ENCODE results near the gene REN. TPM values are rescaled to one million over a fixed set of nuclear protein-coding genes. Genes with fewer than 3 reads are reported as not detected.

Gene REN
- total RNA-seq, 1 experiment from 2014 or later, result 0.81 TPM

DNA sequence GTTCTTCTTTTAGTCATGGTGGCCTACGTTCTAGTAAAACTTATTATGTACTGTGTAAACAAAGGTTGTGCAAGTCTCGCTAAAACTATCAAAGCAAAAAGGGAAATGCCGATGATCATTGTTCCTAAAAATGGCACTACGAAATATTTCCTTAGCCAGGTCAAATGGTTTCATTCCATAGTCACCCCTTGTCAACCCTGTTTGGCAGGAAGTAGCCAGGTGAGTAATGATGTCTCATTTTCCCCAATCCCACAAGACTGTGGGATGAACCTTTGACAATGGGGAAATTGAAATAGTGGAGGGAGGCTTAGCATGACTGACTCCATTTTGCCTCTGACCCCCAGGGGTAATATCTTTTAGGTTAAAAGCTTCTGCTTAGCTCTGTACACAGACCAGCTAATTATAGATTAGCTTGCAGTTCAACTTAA, 5.6 kb upstream of the REN start:
- BruUV-seq (replicated peaks), result no TSS peak
- ChIA-PET CTCF (interaction anchor here (0.9 to 1.6 kb wide), 2 partner anchors 19 to 27 kb away, joined by 3 to 5 read pairs; no protein-coding TSS in a partner anchor), POLR2A (ENCODE audit: unreplicated experiment) (no interaction called here)
- H3K4me3 ChIP-seq, result no peak overlapping the region
- peak overlapping the region; percentile 88 for H3K27ac ChIP-seq
- H2AFZ ChIP-seq, result no peak overlapping the region
- peaks cover 24% of the 10 kb centered on the region for H3K9me3 ChIP-seq (ENCODE audit: insufficient read depth, low read depth)
- H3F3A ChIP-seq (ENCODE audit: insufficient read depth, low read depth), result peaks cover 22% of the 10 kb centered on the region
- peaks cover 53% of the 10 kb centered on the region for H3K4me1 ChIP-seq (replicated peaks; ENCODE audit: insufficient read depth)
- peaks cover 10% of the 10 kb centered on the region; the same call in 1 of the 2 replicates for H3K36me3 ChIP-seq (ENCODE audit: low read depth)
- no peaks in the 10 kb centered on the region for H3K27me3 ChIP-seq (ENCODE audit: insufficient read depth, low read depth)
- H3K4me2 ChIP-seq, result peak overlapping the region; percentile 58
- TF ChIP-seq, protein P1, sequence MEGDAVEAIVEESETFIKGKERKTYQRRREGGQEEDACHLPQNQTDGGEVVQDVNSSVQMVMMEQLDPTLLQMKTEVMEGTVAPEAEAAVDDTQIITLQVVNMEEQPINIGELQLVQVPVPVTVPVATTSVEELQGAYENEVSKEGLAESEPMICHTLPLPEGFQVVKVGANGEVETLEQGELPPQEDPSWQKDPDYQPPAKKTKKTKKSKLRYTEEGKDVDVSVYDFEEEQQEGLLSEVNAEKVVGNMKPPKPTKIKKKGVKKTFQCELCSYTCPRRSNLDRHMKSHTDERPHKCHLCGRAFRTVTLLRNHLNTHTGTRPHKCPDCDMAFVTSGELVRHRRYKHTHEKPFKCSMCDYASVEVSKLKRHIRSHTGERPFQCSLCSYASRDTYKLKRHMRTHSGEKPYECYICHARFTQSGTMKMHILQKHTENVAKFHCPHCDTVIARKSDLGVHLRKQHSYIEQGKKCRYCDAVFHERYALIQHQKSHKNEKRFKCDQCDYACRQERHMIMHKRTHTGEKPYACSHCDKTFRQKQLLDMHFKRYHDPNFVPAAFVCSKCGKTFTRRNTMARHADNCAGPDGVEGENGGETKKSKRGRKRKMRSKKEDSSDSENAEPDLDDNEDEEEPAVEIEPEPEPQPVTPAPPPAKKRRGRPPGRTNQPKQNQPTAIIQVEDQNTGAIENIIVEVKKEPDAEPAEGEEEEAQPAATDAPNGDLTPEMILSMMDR (conservative IDR thresholded peaks at IDR 0.05), result no peak
- TF ChIP-seq EZH2 (IDR thresholded peaks at IDR 0.05; ENCODE audit: low read depth), result no peak
- DNase-seq, result peak; percentile 68 to 99
- peaks cover 27% of the 10 kb centered on the region for H3K79me2 ChIP-seq (ENCODE audit: low read depth)
- intact Hi-C loops (cut with micrococcal nuclease; ENCODE audit: unreplicated experiment), result loop anchor here (1.0 to 5.0 kb wide), 3 partner anchors 19 to 336 kb away; no protein-coding TSS in a partner anchor
- no peaks in the 10 kb centered on the region for H3K9me2 ChIP-seq (ENCODE audit: insufficient read depth)
- H4K20me1 ChIP-seq (ENCODE audit: insufficient read depth), result no peaks in the 10 kb centered on the region

GRCh38 chr1:204170494-204171155, 4.5 kb upstream of the REN start:
- H3K36me3 ChIP-seq (ENCODE audit: low read depth), result peaks cover 10% of the 10 kb centered on the region; the same call in 1 of the 2 replicates
- POLR2A ChIA-PET (ENCODE audit: unreplicated experiment), result interaction anchor here (0.6 kb wide), 1 partner anchor 224 kb away, joined by 3 read pairs; no protein-coding TSS in a partner anchor
- peaks cover 15% of the 10 kb centered on the region for H3K79me2 ChIP-seq (ENCODE audit: low read depth)
- no peak overlapping the region for H2AFZ ChIP-seq
- CTCF ChIA-PET, result no interaction called here
- intact Hi-C loops (cut with micrococcal nuclease; ENCODE audit: unreplicated experiment), result loop anchor here (1.0 to 5.0 kb wide), 2 partner anchors 28 to 337 kb away; no protein-coding TSS in a partner anchor
- H3K4me3 ChIP-seq, result no peak overlapping the region
- TF ChIP-seq, protein P1 (conservative IDR thresholded peaks at IDR 0.05), result no peak
- no peak for TF ChIP-seq EZH2 (IDR thresholded peaks at IDR 0.05; ENCODE audit: low read depth)
- peaks cover 45% of the 10 kb centered on the region for H3K4me1 ChIP-seq (replicated peaks; ENCODE audit: insufficient read depth)
- H3K4me2 ChIP-seq, result peak overlapping the region; percentile 6; the same call in 1 of the 2 replicates
- H3K9me3 ChIP-seq (ENCODE audit: insufficient read depth, low read depth), result peaks cover 24% of the 10 kb centered on the region
- H4K20me1 ChIP-seq (ENCODE audit: insufficient read depth), result no peaks in the 10 kb centered on the region
- H3F3A ChIP-seq (ENCODE audit: insufficient read depth, low read depth), result peaks cover 22% of the 10 kb centered on the region
- peak overlapping the region; percentile 88 for H3K27ac ChIP-seq
- DNase-seq, result no peak
- H3K27me3 ChIP-seq (ENCODE audit: insufficient read depth, low read depth), result no peaks in the 10 kb centered on the region
- no TSS peak for BruUV-seq (replicated peaks)
- H3K9me2 ChIP-seq (ENCODE audit: insufficient read depth), result no peaks in the 10 kb centered on the region

DNA sequence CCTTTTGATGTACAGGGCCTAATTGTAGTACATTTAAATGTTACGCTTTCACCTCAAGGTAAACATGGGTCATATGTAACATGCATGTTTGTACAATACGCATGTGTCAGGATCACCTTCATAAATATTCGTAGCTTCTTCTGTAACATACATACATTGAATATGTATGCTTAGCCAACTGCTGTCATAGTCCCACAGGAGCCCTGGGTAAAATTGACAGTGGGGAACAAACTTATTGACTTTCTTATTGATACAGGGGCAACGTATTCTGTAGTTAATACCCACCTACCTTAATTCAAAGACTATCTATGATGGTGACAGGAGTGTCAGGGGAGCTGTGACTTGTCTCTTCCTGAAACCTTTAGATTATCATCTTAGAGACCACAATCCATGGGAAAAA, 3.7 kb upstream of the REN start:
- H3K36me3 ChIP-seq (ENCODE audit: low read depth), result peaks cover 10% of the 10 kb centered on the region; the same call in 1 of the 2 replicates
- CTCF ChIA-PET, result no interaction called here

More for the DNA sequence above, 3.7 kb upstream of the REN start:
- Histone ChIP-seq H3K9me3 (ENCODE audit: insufficient read depth, low read depth) (peaks cover 24% of the 10 kb centered on the region), H2AFZ (no peak overlapping the region), H3K79me2 (ENCODE audit: low read depth) (peaks cover 7% of the 10 kb centered on the region; the same call in 1 of the 2 replicates), H3F3A (ENCODE audit: insufficient read depth, low read depth) (peaks cover 22% of the 10 kb centered on the region), H3K4me1 (replicated peaks; ENCODE audit: insufficient read depth) (peaks cover 44% of the 10 kb centered on the region), H3K27me3 (ENCODE audit: insufficient read depth, low read depth) (no peaks in the 10 kb centered on the region), H3K4me2 (no peak overlapping the region), H3K9me2 (ENCODE audit: insufficient read depth) (no peaks in the 10 kb centered on the region), H3K4me3 (no peak overlapping the region), H4K20me1 (ENCODE audit: insufficient read depth) (no peaks in the 10 kb centered on the region), H3K27ac (peak overlapping the region; percentile 88; the same call in 1 of the 2 replicates)
- intact Hi-C loops (cut with micrococcal nuclease; ENCODE audit: unreplicated experiment), result loop anchor here (5.0 kb wide), 1 partner anchor 337 kb away; no protein-coding TSS in a partner anchor
- BruUV-seq (replicated peaks), result no TSS peak
- no peak for DNase-seq
- TF ChIP-seq, protein P1 (conservative IDR thresholded peaks at IDR 0.05), result no peak
- no peak for TF ChIP-seq EZH2 (IDR thresholded peaks at IDR 0.05; ENCODE audit: low read depth)
- POLR2A ChIA-PET (ENCODE audit: unreplicated experiment), result interaction anchor here (0.6 kb wide), 1 partner anchor 224 kb away, joined by 3 read pairs; no protein-coding TSS in a partner anchor

All from PC-9 (cell line).